ENCODE data around the gene C1QTNF2.
"Not testable (repeated sequence)": the region's sequence is repeated elsewhere in the genome, so short reads cannot be mapped to it uniquely, and the experiment has no call there.

C1QTNF2 gene

GRCh38 chr5:160370713-160371034 is 248 bp upstream of the C1QTNF2 start:
- DNase-seq = no peak

- DNase-seq = no peak
Measured at GRCh38 chr5:160367885-160368284, 2.5 kb downstream of the C1QTNF2 start.

DNA sequence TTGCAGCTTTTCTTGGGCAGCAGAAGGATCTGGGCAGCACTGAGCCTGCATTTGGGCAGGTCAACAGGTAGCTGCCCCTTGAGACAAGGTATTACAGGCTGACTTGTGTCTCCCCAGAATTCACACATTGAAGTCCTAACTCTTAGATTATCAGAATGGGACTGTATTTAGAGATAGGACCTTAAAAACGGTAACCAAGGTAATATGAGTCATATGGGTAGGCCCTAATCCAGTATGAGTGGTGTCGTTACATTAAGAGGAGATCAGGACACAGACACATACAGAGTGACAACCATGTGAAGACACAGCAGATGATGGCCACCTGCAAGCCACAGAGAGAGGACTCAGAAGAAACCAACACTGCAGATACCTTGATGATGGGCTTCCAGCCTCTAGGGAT is 3.2 kb downstream of the C1QTNF2 start:
- no peak for DNase-seq

DNA sequence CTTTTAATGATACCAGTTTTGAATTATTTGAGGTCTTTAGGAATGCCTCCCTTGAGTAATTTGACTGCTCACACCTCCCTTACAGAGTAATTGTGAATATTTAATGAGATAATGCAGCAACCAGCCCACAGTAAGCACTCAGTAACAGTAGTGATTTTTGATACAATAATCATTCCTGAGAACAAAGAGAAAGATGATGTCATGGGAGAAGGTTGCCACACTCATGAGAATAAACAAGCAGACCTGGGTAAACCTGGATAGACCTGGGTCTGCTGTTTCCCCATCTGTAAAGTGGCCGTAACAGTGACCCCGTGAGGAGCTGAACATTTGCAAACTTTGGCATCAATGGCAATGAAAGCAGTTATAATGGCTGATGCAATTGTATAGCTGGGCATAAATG is 4.2 kb downstream of the C1QTNF2 start:
- DNase-seq = no peak

DNA sequence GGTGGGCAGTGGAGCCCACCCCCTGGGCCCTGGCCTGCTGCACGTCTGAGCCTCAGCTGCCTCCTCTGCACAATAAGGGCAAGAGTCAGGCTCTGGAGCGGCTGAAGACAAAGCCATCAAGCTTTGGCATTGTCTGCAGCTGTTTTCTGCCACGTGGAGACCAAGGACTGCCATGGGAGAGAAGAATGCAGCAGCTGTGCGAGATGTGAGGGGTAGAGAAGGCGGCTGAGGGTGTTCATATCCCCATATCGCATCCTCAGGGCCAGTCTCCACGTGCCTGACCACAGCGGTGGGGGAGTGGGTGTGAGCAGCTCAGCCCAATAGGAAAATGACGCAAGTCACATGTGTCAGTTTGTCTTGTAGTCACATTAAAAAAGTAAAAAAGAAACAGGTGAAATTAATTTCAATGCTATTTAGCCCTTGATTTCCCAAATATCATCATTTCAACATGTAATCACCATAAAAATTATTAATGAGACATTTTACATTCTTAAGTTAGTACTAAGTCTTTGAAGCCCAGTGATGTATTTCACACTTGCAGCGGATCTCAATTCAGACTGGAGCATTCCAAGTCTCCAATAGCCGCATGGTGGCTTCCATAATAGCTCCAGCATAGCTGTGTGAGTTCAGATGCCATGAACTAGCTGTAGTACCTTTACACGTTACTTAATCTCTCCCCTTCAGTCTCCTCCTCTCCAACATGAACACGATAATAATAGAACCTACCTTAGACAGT is 6.6 kb downstream of the C1QTNF2 start:
- no peak for DNase-seq

DNA sequence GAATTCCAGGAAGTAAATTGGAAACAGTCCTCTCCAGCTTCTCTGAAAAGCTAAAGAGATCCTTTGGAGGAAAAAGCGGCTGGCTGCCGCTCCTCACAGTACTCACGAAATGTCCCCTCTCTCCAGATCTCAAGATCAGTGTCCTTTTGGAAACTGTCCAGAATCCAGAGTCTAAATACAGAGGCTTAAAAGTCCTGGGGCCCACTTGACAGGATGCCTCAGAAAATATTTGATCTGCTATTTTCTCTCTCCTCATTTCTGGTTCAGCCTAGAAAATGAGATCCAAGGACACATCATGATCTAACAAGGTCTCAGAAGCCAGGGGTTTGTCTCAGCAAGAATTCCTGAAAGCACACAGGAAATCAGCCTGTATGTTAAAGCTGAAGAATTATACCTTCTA is 7.2 kb downstream of the C1QTNF2 start:
- no peak for DNase-seq

- DNase-seq = no peak
Measured at GRCh38 chr5:160361624-160362228, 8.7 kb downstream of the C1QTNF2 start.

GRCh38 chr5:160360310-160360709 is 10.1 kb downstream of the C1QTNF2 start:
- no peak for DNase-seq

DNA sequence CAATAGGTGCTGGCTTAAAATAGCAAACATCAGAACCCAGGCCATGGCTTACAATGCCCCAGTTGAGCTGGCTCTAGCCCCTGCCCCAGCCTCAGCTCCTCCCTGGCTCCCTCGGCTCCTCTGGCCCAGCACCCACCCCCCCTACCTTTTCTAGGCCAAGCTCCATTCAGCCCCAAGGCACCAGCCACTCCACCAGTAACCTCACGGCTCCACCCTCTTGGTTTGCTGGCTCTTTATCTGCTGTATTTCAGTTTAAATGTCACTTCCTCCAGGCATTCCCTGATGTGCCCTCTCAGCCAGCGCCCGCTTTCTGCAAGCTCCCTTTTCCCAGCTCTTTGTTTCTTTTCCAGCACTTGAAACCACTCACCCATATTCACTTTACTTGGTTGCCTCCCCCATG is 10.6 kb downstream of the C1QTNF2 start:
- DNase-seq = no peak

- DNase-seq = no peak
Measured at GRCh38 chr5:160359242-160359641, 11.2 kb downstream of the C1QTNF2 start.

DNA sequence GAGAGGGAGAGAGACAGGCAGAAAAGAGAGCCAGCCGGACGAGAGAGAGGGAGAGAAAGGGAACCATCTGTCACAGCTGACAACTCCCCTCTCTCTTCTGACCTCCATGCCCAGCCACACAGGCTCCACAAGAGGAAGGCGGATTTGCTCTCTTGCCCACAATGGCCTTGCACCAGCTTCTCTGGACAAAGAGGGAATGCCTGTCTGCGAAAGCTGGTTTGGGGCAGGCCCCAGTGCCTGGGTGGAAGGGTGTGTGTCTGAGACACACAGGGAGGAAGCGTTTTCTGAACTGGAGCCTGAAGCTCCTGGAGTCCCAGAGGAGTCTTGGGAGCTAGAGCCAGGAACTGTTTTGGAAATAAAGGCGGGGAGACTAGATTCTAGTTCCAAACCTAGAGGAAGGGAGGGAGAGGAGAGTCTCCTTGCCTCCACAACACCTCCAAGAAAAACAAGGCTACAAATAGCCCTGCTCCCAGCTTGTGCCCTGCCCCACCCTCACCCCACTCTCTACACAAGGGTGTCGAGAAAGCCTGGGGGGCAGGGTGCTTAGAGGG is 12.5 kb downstream of the C1QTNF2 start:
- DNase-seq = no peak

DNA sequence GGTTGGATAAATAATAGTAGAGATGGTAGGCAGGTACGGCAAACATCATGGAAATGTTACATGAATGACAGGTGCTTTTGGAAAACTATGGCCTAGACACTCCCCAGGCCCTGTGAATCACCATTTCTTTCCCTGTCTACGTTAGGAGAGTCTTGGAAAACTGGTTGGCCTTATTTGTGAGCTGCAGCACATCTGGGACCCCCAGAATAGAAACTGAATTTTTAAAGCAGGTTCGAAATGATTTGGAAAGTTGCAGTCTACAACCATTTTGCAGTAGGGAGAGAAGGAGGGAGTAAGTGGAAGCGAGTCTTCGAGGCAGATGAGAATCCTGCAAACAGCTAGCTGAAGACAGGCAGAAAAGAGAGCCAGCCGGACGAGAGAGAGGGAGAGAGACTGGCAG is 13.0 kb downstream of the C1QTNF2 start:
- no peak for DNase-seq

DNA sequence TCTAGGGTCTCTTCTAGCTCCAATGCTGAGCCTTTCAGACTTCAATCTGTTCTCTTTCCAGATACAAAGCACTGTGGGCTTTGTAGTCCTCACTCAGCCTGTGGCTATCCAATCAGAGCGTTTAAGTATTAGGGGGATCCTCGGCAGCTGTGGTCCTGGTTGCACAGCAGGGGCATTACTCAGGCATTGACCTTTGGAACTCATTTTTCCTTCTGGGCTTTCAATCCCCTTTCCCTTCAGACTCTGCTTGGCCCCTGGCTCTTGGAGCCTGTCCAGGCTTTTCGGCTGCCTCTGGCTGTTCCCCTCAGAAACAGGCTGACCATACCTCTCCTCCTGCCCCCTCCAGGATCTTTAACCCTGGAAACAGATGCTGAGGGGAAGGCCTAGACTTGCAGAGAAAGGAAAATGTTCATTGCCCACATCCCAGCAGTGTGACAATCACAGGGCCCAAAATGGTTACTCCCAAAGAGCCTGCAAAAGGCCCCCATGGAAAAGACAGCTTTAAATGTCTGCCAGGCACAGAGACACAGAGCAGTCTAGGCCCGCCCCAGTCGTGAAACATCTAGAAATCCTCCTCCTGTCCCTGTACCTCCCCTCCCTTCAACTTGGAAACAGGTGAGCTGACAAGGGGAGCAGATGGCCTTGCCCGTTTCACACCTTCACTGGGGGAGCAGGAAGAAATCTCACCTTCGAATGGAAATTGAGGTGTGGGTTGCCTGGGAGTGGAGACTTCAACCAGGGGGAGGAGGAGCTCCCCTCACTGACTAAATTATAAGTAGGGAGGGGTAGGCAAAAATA is 13.7 kb downstream of the C1QTNF2 start:
- DNase-seq = no peak

GRCh38 chr5:160354666-160355065 is 15.8 kb downstream of the C1QTNF2 start:
- no peak for DNase-seq

DNA sequence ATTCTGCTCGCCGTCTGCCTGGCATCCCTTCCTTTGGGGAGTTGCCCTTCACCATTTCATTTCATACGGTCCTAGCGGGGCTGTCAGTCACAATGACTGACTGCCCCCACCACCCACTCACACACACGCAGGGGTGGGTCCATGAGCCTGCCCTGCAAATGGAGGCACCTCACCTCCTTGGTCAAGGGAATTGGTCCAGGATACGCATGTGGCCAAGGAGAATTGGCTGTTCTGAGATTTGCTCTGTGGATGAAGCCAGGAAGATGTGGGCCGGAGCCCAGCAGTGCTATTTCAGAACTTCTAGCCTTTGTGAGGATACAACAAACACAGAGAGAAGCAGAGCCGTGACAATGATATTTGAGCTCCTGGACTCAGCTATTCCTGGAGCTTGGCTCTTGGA is 17.0 kb downstream of the C1QTNF2 start:
- no peak for DNase-seq

GRCh38 chr5:160352308-160352707 is 18.1 kb downstream of the C1QTNF2 start:
- no peak for DNase-seq

- DNase-seq = no peak
Measured at GRCh38 chr5:160349935-160350303, 20.5 kb downstream of the C1QTNF2 start.

DNA sequence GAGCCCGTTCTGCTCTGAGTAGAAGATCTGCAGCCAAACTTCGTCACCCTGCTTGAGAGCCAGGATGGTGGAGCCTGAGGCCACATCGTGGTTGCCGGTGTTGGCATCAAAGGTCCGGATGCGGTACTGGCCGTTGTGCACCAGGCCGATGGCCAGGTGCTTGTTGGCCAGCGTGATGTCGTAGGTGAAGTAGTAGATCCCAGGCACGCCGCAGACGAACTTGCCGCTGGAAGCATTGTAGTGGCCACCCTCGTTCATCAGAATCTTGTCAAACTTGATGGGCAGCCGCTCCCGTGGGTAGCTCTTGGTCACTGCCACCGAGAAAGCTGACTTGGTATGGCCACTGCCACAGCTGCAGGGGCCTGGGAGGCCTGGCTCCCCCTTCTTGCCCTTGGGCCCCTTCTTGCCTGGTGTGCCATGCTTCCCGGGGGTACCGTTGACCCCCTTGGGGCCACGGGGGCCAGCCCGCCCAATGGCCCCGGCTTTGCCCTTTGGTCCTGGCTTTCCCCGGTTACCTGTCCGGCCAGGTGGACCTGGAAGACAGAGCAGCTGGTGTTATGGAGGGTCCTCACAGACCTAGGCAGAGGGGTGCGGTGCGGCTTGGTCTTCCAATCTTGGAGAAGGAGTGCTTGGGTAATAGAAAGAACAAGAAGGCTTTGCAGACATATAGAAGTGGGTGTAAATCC is 21.0 kb downstream of the C1QTNF2 start:
- no peak for DNase-seq

DNA sequence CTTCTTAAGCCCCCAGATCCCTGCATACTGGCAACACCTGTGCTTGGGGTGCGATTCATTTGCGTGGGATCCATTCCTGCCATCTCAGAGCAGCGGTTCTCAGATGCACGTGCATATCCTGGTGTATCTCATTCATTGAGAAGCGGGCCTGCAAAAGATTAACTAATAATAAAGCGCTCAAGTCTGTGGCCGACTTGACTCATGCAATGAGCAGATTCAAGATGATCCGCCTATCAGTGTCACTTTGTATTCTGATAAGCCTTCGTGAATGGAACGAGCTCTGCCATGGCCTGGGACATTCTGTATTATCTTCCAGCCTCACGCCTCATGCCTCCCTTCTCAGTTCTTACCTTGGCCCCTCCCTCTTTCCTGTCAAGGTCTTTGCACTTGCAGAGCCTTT is 22.3 kb downstream of the C1QTNF2 start:
- DNase-seq = no peak

DNA sequence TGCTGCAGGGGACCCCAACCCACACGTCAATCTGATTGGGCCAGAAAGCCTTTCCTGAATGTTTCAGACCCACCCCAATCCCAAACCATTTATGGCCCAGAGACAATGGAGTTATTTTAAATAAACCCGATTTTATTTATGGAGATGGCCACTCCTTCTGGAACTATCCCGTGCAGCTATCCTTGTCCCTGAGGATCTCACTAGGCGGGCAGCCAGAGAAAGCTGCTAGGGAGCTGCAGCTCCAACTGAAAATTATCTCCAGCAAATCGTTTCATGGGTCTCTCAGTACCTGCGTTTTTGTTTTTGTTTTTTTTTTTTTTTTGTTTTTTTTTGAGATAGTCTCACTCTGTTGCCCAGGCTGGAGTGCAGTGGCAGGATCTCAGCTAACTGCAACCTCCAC is 23.0 kb downstream of the C1QTNF2 start:
- no peak for DNase-seq

DNA sequence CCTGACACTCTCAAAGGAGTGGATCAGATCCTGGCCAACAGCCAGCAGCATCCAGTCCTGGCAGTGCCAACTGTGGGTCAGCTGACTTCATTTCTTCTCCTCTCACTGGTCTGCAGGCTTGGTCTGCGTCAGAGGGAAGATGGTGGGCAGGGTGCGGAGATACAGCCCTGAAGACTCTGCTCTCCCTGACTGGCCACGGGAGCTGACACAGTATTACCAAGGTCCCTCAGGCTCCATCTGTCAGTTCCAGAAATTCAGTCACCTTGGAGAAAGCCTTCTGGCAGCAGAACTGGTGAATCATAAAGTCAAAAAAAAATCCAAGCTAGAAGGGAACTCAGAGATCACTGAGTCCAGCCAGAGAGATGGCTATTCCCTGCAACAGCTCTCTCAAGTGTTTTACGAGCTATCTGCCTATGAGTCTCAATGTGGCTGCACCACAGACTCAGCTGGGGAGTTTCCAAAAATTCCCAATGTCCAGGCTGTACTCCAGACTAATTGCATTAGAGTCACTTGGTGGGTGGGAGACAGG is 27.9 kb downstream of the C1QTNF2 start:
- no peak for DNase-seq

DNA sequence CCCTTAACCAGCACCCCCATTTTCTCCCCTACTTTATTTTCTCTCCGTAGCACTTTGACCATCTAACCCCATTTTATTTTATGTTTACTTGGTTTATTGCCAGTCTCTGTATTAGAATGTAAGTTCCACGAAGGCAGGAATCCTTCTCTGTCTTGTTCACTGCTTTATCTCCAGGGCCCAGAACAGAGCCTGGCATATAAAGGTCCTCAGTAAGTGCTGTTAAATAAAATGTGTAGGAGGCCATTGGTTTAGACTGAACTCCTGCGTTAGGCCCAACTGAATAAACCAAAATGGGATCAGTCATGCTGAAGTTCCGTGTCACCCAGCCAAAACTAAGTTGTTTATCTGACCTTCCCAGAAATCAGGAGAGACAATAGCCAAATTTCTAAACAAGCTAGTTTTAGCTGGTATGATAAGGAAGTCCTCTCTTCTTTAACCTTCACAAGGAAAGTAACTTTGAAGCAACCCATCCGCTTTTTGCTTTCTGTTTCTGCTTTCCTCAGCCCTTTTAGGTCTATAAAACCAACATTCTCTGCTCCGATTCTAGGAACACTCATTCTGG is 29.0 kb downstream of the C1QTNF2 start:
- DNase-seq = no peak

- not testable (repeated sequence) for DNase-seq
Measured at GRCh38 chr5:160340513-160340912, 29.9 kb downstream of the C1QTNF2 start.

All from CD4-positive, alpha-beta T cell treated with Interleukin-4 for 4 hours (primary cell).